ENCODE data around the gene POC1A. TPM values are rescaled to one million over a fixed set of nuclear protein-coding genes. Genes with fewer than 3 reads are reported as not detected.

Gene POC1A
- total and polyA plus RNA-seq, 2 of the 4 experiments (the other 2 are of a cell fraction), result 10.6 to 11.5 TPM

GRCh38 chr3:52086976-52087663 is 67.1 kb downstream of the POC1A start:
- no peak overlapping the region for H3K9ac ChIP-seq (ENCODE audit: low read depth, low read length)
- POLR2A ChIA-PET (ENCODE audit: unreplicated experiment), result interaction anchor here (0.6 kb wide), 1 partner anchor 51 kb away, joined by 3 read pairs; no protein-coding TSS in a partner anchor

More at GRCh38 chr3:52086976-52087663, 67.1 kb downstream of the POC1A start:
- no peak for ATAC-seq (ENCODE audit: low read depth)
- Histone ChIP-seq H3K36me3 (ENCODE audit: control insufficient read depth, insufficient read depth, low read length) (no peaks in the 10 kb centered on the region), H3K18ac (ENCODE audit: low read depth, low read length) (peak overlapping the region; percentile 5; the same call in 1 of the 2 replicates), H3K9me1 (ENCODE audit: insufficient read depth, low read length) (peaks cover 48% of the 10 kb centered on the region), H4K5ac (ENCODE audit: low read depth, low read length) (peak overlapping the region; percentile 57), H2BK120ac (ENCODE audit: low read depth, low read length) (peak overlapping the region; percentile 93), H4K8ac (ENCODE audit: low read depth in 2 of 2, low read length in 2 of 2) (peak overlapping the region; percentile 50 to 90; a peak in 3 of 4 replicates), H2BK15ac (ENCODE audit: low read depth, low read length) (peak overlapping the region; percentile 74; the same call in 1 of the 3 replicates), H2BK5ac (ENCODE audit: low read depth, low read length, poor library complexity, severe bottlenecking) (peak overlapping the region; percentile 35), H2AFZ (replicated peaks; ENCODE audit: low read length, poor library complexity) (peak overlapping the region; percentile 73), H3K4me2 (ENCODE audit: low read depth, low read length) (no peak overlapping the region), H2BK20ac (ENCODE audit: low read depth, low read length) (0 out of 2 replicates have a peak overlapping the region, but pooled peaks have one; percentile 31), H3K14ac (replicated peaks; ENCODE audit: low read depth, low read length) (peak overlapping the region; percentile 77; the same call in 1 of the 2 replicates), H3K79me1 (ENCODE audit: low read depth in 1 of 2, low read length in 2 of 2) (peaks cover 8 to 45% of the 10 kb centered on the region in 2 experiments; a peak in 3 of 4 replicates), H3K4ac (ENCODE audit: low read depth, low read length) (peak overlapping the region; percentile 58), H4K91ac (ENCODE audit: insufficient read depth, low read depth, low read length) (peak overlapping the region; percentile 73; the same call in 1 of the 2 replicates), H2AK9ac (replicated peaks; ENCODE audit: low read depth, low read length, poor library complexity) (peak overlapping the region; percentile 82), H3K23ac (ENCODE audit: low read depth, low read length) (peak overlapping the region; percentile 46; the same call in 1 of the 2 replicates), H3K27me3 (ENCODE audit: control insufficient read depth, insufficient read depth, low read length) (no peaks in the 10 kb centered on the region), H3K4me1 (ENCODE audit: control insufficient read depth, insufficient read depth, low read length) (peaks cover 40% of the 10 kb centered on the region), H3K9me3 (ENCODE audit: control insufficient read depth, insufficient read depth, low read length) (no peaks in the 10 kb centered on the region), H3K27ac (ENCODE audit: insufficient read depth, low read length) (no peak overlapping the region), H4K20me1 (ENCODE audit: insufficient read depth, low read length) (peaks cover 4% of the 10 kb centered on the region; the same call in 1 of the 2 replicates), H3K4me3 (ENCODE audit: insufficient read depth, low read depth, low read length) (no peak overlapping the region), H2AK5ac (ENCODE audit: low read depth, low read length) (peak overlapping the region; percentile 86; the same call in 1 of the 2 replicates), H3K56ac (ENCODE audit: extremely low read depth, insufficient read depth, low read length) (no peak overlapping the region)
- no CpG with 5 or more reads among the region's 8 CpGs for WGBS, 2 experiments (ENCODE audit: extremely low coverage in 2 of 2, insufficient read length in 1 of 2)
- CTCF ChIA-PET, result interaction anchor here (0.5 to 1.1 kb wide), 2 partner anchors 9 to 113 kb away, joined by 3 to 5 read pairs; partner anchors contain the start of gene ABHD14B
- DNase-seq, result peak; percentile 56
- in situ Hi-C loops (cut with MboI; ENCODE audit: low sequenced_read_pairs) (no loop called here), dilution Hi-C loops (cut with HindIII; ENCODE audit: low sequenced_read_pairs, unreplicated experiment) (no loop called here), intact Hi-C loops (cut with micrococcal nuclease) (no loop called here)
- TF ChIP-seq MXI1 (IDR thresholded peaks at IDR 0.05; ENCODE audit: borderline replicate concordance, low read depth, low read length) (no peak), POLR2A (IDR thresholded peaks at IDR 0.05; ENCODE audit: low read depth, low read length) (no peak), CHD1 (IDR thresholded peaks at IDR 0.05; ENCODE audit: low read depth, low read length) (no peak), RCOR1 (IDR thresholded peaks at IDR 0.05; ENCODE audit: insufficient replicate concordance, low read length) (no peak), BHLHE40 (IDR thresholded peaks at IDR 0.05; ENCODE audit: low read depth, low read length) (no peak), RFX5 (IDR thresholded peaks at IDR 0.05; ENCODE audit: low read depth, low read length) (no peak), USF2 (IDR thresholded peaks at IDR 0.05; ENCODE audit: low read depth, low read length) (no peak), RAD21 (IDR thresholded peaks at IDR 0.05; ENCODE audit: low read length) (no peak), CTCF (conservative IDR thresholded peaks at IDR 0.05; ENCODE audit: low read depth, low read length) (no peak), MAFK (IDR thresholded peaks at IDR 0.05; ENCODE audit: low read depth, low read length) (no peak), CEBPB (IDR thresholded peaks at IDR 0.05; ENCODE audit: low read depth, low read length) (no peak), MAZ (IDR thresholded peaks at IDR 0.05; ENCODE audit: borderline replicate concordance, low read depth, low read length) (no peak), SMC3 (IDR thresholded peaks at IDR 0.05; ENCODE audit: low read depth, low read length) (no peak), FOS (IDR thresholded peaks at IDR 0.05; ENCODE audit: low read depth, low read length) (no peak)
- no TSS peak for BruUV-seq (replicated peaks)

Measured in IMR-90 (cell line).